Gastrocnemius medialis (tissue), 4 donors: ENCODE measurements around the gene CDKAL1.

Experiments used
- POLR2A ChIP-seq, 2 donors: fragments of 450-650 bp; IDR thresholded peaks; one replicate each; pipeline ENCODE4 v1.6.1; 2017; ENCODE audit warnings: antibody characterized with exemption in 2 of 2, mild to moderate bottlenecking in 2 of 2, moderate library complexity in 2 of 2
- TF ChIP-seq, protein P1 (sequence below), 5 experiments: fragments of 450-650 bp in 3 of 5; fragments of 200-600 bp in 2 of 5; sonication (generic) in 2 of 5; IDR thresholded peaks in 4 of 5; conservative IDR thresholded peaks in 1 of 5; 1 replicate in 4 of 5; 2 replicates in 1 of 5; pipeline ENCODE4 v1.5.1; 2016 to 2019; ENCODE audit warnings: antibody characterized with exemption in 5 of 5, mild to moderate bottlenecking in 3 of 5, moderate library complexity in 3 of 5

- TF ChIP-seq, protein P1, sequence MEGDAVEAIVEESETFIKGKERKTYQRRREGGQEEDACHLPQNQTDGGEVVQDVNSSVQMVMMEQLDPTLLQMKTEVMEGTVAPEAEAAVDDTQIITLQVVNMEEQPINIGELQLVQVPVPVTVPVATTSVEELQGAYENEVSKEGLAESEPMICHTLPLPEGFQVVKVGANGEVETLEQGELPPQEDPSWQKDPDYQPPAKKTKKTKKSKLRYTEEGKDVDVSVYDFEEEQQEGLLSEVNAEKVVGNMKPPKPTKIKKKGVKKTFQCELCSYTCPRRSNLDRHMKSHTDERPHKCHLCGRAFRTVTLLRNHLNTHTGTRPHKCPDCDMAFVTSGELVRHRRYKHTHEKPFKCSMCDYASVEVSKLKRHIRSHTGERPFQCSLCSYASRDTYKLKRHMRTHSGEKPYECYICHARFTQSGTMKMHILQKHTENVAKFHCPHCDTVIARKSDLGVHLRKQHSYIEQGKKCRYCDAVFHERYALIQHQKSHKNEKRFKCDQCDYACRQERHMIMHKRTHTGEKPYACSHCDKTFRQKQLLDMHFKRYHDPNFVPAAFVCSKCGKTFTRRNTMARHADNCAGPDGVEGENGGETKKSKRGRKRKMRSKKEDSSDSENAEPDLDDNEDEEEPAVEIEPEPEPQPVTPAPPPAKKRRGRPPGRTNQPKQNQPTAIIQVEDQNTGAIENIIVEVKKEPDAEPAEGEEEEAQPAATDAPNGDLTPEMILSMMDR (IDR thresholded peaks at IDR 0.05 in 4 of 5, conservative IDR thresholded peaks at IDR 0.05 in 1 of 5) = no peak
- TF ChIP-seq POLR2A (IDR thresholded peaks at IDR 0.05) = no peak
These were observed 437 bp upstream of the CDKAL1 start for GRCh38 chr6:20533746-20534294.
